Activated CD8-positive, alpha-beta memory T cell treated with anti-CD3 and anti-CD28 coated beads for 36 hours (primary cell): ENCODE results near the gene ARHGAP10. TPM values are rescaled to one million over a fixed set of nuclear protein-coding genes. Genes with fewer than 3 reads are reported as not detected.

ENCODE experiments used
- CTCF ChIA-PET: fragments of 350-600 bp; sonication (Branson Sonifier 250); formaldehyde crosslinking; loops from one replicate; lab custom pipeline; 2021; ENCODE audit warnings: antibody characterized with exemption; lab: Charles Lee
- POLR2A ChIA-PET: fragments of 350-600 bp; sonication (Branson Sonifier 250); formaldehyde crosslinking; loops from one replicate; lab custom pipeline; 2021; ENCODE audit warnings: antibody characterized with exemption; lab: Charles Lee
- total RNA-seq, 2 experiments: library from RNA; stranded (reverse); gene quantifications; one replicate each; pipeline ENCODE4 v1.2.3, GENCODE V29; 2021

ARHGAP10 gene
- total RNA-seq, 2 experiments from 2014 or later = 8.7 to 9.5 TPM

GRCh38 chr4:148108766-148109165, 376.9 kb downstream of the ARHGAP10 start:
- POLR2A ChIA-PET = no interaction called here
- CTCF ChIA-PET = no interaction called here

DNA sequence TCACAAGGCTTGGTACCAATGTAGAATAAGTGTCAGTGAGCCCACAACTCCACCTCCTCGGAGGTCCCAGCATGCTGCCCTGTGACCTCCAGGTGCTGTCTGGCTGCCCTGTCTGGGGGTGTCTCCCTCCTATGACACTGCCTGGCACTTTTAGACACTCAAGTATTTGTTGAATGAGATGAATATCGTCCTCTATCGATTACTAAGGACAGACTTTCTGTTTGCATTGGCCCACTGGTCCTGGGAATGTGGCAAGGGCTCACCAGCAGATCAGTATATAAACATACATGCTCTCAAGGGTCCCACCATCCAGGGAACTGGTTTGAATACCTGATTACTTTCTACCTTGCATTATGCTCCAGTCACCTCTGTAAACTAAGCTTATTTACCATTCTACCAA, 377.3 kb downstream of the ARHGAP10 start:
- ChIA-PET POLR2A (no interaction called here), CTCF (no interaction called here)

GRCh38 chr4:148110169-148110568, 378.3 kb downstream of the ARHGAP10 start:
- ChIA-PET POLR2A (no interaction called here), CTCF (no interaction called here)

DNA sequence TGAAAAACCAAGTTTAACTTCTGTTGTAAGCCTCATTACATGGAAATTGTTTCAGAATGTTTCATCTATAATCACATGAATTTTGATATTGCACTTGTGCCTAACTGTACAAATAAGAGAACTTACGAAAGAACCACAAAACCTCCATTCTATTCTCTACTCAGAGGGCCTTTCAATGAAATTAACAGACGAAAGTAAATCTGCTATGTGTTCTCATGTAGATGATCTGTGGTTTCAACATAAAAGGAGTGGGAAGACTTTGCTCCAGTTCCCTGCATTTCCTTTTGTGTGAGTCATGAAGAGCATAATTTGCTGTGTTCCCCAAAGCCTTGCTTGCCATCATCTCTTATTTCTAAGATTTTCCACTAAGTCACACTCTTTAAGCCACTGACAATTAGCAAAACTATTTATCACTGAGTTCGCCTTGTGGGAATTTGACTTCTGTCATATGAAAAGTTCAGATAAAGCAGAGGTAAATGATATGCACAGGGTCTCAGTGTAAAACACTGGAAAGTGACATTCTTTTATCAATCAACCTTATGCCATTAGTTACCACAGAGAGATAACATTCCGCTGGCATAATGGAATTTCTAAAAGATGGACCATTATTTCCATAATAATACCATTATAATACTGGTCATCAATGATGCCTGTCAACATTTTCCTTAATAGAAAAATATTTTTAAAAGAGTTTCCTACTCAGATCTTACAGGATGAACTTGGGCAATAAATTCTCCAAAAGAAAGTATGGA, 380.5 kb downstream of the ARHGAP10 start:
- ChIA-PET POLR2A (no interaction called here), CTCF (no interaction called here)

DNA sequence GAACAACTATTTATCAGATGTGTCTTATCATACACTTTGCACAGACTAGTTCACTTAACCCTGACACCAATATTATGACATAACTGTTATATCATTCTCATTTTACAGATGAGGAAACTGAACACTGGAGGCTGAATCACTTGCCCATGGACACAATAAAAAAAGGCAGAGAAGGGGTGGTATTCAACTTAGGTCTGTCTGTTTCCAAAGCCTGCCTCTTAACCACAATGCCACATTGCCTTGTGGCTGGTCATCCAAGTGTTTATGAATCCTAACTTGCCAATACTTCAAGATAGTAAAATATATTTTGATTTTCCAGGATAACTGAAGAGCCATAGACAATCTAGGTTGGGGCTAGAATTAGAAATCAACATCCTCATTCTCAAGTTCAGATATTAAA, 382.5 kb downstream of the ARHGAP10 start:
- CTCF ChIA-PET = no interaction called here
- POLR2A ChIA-PET = no interaction called here

DNA sequence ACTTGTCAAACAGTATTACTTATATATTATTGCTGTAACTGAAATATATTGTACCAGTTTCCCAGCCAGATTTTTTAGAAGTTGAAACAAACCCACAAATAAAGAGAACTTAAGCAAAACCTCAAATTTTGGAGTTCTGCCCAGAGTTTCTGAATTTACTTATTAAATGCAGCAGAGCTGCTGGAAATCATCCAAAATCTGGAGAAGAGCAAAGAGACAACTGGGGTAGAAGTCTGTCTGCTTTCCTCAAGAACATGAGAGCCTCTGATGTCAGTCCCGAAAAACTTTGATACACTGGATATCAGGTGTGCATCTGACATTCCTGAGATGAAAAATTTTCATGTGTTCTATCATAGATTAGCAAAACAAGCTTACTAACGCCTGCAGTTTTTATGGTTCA, 384.4 kb downstream of the ARHGAP10 start:
- ChIA-PET CTCF (interaction anchor here (0.9 kb wide), 1 partner anchor 19 kb away, joined by 3 read pairs; no protein-coding TSS in a partner anchor), POLR2A (no interaction called here)

DNA sequence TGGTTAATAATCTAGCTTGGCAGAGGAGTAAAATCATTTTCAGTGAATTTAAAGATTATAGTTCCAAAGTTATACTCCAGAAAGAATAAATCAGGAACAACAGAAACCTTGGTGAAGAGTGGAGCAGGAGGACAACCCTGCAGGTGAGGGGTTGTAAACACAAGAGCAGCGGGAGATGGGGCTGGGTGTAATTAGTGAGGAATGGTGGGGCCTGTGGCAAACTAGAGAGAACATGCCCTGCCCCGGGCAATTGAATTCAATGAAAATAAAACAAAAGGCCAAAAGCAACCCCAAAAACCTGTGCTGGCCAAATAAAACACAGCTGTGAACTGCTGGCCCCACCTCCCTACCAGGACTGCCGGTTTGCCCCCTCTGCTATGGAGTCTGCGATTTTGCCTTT, 385.1 kb downstream of the ARHGAP10 start:
- ChIA-PET POLR2A (no interaction called here), CTCF (interaction anchor here (0.9 kb wide), 1 partner anchor 19 kb away, joined by 3 read pairs; no protein-coding TSS in a partner anchor)

DNA sequence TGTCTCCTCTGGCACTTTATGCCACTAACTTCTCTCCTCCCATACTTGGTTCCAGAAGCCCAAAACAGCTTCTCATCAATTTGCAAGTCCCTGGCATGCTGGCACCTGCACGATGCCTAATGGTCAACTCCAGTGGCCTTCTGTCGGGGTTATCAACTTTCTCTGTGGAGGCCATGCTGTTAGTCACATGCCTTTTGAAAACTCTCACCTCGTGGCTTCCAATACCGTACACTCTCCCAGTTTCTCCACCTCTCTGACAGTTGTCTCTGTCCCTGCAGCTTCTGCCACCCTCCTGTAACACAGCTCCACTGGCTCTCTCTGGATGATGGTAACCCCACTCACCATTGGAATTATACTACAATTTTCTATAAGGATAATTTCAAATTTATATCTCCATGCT, 386.3 kb downstream of the ARHGAP10 start:
- ChIA-PET POLR2A (no interaction called here), CTCF (no interaction called here)

DNA sequence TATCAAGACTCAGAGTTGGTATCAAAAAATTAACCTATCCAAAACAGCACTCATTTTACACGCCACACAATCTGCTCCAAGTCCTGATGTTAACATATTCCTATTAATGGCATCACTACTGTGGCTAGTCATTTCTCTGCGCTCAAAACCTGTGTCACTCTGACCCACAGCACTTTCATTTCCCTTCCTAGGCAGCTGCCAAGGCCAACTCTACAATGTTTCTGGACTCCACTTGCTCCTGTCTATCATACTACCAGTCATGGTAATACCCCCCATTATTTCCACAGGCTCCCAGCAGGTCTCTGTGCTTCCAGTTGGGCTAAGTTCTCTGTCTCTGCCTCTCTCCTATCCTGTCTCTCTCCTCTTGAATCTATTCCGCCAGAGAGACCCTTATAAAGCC, 386.7 kb downstream of the ARHGAP10 start:
- ChIA-PET CTCF (no interaction called here), POLR2A (no interaction called here)

GRCh38 chr4:148120216-148120615, 388.3 kb downstream of the ARHGAP10 start:
- CTCF ChIA-PET = no interaction called here

More at GRCh38 chr4:148120216-148120615, 388.3 kb downstream of the ARHGAP10 start:
- POLR2A ChIA-PET = no interaction called here

Other genes starting within 250 kb of the ARHGAP10 start
- gene TMEM184C, start 114.7 kb upstream of the ARHGAP10 start, total RNA-seq = 10 to 100 TPM; 29.2 to 31.8 TPM
- gene PRMT9, start 47.9 kb upstream of the ARHGAP10 start, total RNA-seq = 1 to 10 TPM; 6.2 to 6.3 TPM